KOPT-K1 (cell line): ENCODE measurements around the gene SGMS1.
"Not testable (repeated sequence)": the region's sequence is repeated elsewhere in the genome, so short reads cannot be mapped to it uniquely, and the experiment has no call there.

Experiments used
- H3K27ac ChIP-seq: fragments of 200-600 bp; sonication (generic); 2 replicates; pipeline ENCODE4 v1.5.1; 2016; ENCODE audit warnings: antibody characterized with exemption, mild to moderate bottlenecking, low read depth, low read length; ENCODE audit not compliant: poor library complexity, severe bottlenecking
- H3K36me3 ChIP-seq: fragments of 200-600 bp; sonication (generic); 2 replicates; pipeline ENCODE4 v1.5.1; 2017; ENCODE audit warnings: antibody characterized with exemption, mild to moderate bottlenecking, low read length, moderate library complexity; ENCODE audit not compliant: insufficient read depth
- H3K9me3 ChIP-seq: fragments of 200-600 bp; sonication (generic); 2 replicates; pipeline ENCODE4 v1.5.1; 2017; ENCODE audit warnings: antibody characterized with exemption, low read length, mild to moderate bottlenecking; ENCODE audit not compliant: insufficient read depth, poor library complexity, severe bottlenecking

Gene SGMS1

GRCh38 chr10:50431791-50432190 lies 192.0 kb downstream of the SGMS1 start:
- Histone ChIP-seq H3K27ac (no peak overlapping the region), H3K9me3 (no peaks in the 10 kb centered on the region), H3K36me3 (no peaks in the 10 kb centered on the region)

GRCh38 chr10:50431133-50431532 lies 192.6 kb downstream of the SGMS1 start:
- Histone ChIP-seq H3K9me3 (no peaks in the 10 kb centered on the region), H3K27ac (no peak overlapping the region), H3K36me3 (no peaks in the 10 kb centered on the region)

GRCh38 chr10:50426485-50426884 lies 197.3 kb downstream of the SGMS1 start:
- H3K27ac ChIP-seq, result no peak overlapping the region
- H3K36me3 ChIP-seq, result no peaks in the 10 kb centered on the region
- H3K9me3 ChIP-seq, result no peaks in the 10 kb centered on the region

DNA sequence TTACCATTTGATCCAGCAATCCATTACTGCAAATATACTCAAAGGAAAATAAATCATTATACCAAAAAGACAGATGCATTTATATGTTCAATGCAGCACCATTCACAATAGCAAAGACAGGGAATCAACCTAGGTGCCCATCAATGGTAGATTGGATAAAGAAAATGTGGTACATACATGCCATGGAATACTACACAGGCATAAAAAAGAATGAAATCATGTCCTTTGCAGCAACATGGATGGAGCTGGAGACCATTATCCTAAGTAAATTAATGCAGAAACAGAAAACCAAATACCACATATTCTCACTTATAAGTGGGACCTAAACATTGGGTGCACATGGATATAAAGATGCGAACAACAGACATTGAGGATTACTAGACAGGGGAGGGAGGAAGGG lies 198.5 kb downstream of the SGMS1 start:
- H3K9me3 ChIP-seq, H3K36me3 ChIP-seq: not testable (repeated sequence)

DNA sequence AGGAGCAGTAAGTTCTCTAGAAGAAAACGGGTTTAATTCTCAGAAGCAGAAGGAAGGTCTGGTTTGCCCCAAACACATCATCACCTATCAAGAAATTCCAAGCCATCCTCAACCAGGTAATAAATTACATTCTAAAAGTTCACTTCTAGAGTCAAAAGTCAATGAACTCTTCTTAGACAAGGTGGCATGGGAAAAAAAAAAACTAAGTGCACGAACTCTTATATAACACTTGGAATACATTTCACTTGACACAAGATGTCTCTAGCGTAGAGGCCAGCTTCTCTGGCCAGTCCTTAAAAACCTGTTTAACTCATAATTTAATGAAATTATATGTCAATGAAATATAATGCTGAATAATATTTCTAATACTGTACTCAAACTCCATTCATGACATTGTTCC lies 200.3 kb downstream of the SGMS1 start:
- Histone ChIP-seq H3K36me3 (no peaks in the 10 kb centered on the region), H3K9me3 (no peaks in the 10 kb centered on the region), H3K27ac (no peak overlapping the region)

More for the DNA sequence above, 198.5 kb downstream of the SGMS1 start:
- H3K27ac ChIP-seq, result not testable (repeated sequence)

DNA sequence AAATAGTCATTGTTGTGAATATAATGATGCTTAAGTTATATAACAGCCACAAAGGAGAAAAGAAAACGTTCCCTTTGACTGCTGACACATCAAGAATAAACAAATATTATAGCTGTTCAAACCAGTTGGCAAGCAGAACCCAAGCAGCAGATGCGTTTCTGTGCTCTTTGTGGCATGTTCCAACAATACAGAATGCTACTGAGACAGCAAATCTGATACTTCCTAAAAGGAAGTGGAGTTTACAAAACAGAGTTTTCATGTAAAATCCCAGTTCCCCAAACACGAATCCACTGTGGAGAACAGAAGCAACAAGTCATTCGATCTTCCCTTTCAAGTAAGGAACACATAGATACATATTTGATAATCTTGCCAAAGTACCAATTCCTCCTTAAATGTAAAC lies 201.5 kb downstream of the SGMS1 start:
- Histone ChIP-seq H3K9me3 (no peaks in the 10 kb centered on the region), H3K27ac (no peak overlapping the region), H3K36me3 (no peaks in the 10 kb centered on the region)

DNA sequence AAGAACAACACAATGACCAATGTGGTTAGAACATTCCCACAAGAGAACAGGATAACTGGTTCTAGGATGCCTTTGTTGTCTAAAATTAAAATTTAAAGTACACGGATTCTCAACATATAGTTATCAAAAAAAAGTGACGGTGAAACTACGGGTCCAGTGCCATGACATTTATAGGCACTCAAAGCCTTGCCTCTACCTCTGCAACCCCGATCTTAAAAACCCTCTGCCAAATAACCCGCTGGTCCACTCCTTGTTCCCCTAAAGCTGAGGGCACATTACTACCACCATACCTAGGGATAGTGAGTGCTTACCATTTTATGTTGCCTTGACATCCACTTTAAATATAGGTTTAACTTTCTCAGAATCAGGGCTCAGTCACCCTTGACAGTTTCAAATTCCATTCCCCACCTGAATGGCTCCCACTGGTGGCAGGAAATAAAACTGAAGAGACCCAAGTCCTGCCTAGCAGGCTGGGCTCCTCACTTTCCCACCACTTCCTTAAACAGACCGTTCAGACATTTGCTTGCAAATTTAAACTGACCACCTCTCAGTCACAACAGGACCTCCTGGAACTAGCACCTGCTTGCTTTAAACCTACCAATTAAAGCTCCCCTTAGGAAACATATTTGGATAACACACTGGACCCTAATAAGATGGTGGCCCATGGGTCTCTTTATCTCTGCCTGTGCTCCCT lies 202.6 kb downstream of the SGMS1 start:
- H3K36me3 ChIP-seq, result no peaks in the 10 kb centered on the region
- no peaks in the 10 kb centered on the region for H3K9me3 ChIP-seq
- H3K27ac ChIP-seq, result no peak overlapping the region

DNA sequence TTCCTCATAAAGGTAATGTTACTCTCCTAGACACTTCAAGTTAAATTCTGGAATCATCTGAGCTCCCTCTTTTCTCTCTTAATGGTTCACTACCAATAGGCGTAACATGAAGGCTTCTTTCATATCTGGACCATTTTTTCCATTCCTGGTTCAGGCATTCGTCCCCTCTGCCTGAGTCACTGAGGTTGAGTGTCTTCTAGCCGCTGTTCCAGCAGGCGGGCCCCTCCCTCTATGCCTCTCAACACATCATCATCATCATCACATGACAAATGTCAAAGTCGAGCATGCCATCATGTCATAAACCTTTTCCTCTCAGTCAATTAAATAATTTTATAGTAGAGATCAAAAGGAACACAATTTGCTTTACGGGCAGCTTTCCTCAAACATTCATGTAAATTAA lies 203.6 kb downstream of the SGMS1 start:
- Histone ChIP-seq H3K27ac (no peak overlapping the region), H3K9me3 (no peaks in the 10 kb centered on the region), H3K36me3 (no peaks in the 10 kb centered on the region)

- Histone ChIP-seq H3K36me3 (no peaks in the 10 kb centered on the region), H3K27ac (no peak overlapping the region), H3K9me3 (no peaks in the 10 kb centered on the region)
Measured at GRCh38 chr10:50419756-50420155, 204.0 kb downstream of the SGMS1 start.

- no peak overlapping the region for H3K27ac ChIP-seq
- no peaks in the 10 kb centered on the region for H3K36me3 ChIP-seq
- H3K9me3 ChIP-seq, result no peaks in the 10 kb centered on the region
Measured at GRCh38 chr10:50419091-50419490, 204.7 kb downstream of the SGMS1 start.

GRCh38 chr10:50417886-50418830 lies 205.6 kb downstream of the SGMS1 start:
- Histone ChIP-seq H3K9me3 (no peaks in the 10 kb centered on the region), H3K36me3 (no peaks in the 10 kb centered on the region), H3K27ac (no peak overlapping the region)

GRCh38 chr10:50417486-50417885 lies 206.3 kb downstream of the SGMS1 start:
- H3K36me3 ChIP-seq, result no peaks in the 10 kb centered on the region
- H3K27ac ChIP-seq, result no peak overlapping the region
- no peaks in the 10 kb centered on the region for H3K9me3 ChIP-seq

DNA sequence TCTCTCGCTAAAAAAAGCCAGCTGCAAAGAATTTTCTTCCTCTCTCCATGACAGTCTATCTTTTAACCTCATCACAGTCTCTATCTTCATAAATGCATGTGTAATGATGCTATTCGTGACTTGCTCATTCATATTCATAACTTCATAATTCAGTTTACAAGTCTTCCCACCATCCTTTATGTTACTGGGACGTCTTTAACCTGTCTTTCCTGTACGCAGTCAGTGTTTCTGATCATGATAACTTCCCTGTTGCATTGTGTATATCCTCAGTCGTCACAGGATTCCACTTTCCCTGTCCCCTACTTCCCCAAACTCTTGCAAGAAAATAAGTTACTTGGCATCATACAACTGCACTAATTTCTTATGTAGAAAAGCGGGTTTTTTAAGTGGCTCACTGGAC lies 206.9 kb downstream of the SGMS1 start:
- Histone ChIP-seq H3K9me3 (no peaks in the 10 kb centered on the region), H3K27ac (no peak overlapping the region), H3K36me3 (no peaks in the 10 kb centered on the region)

DNA sequence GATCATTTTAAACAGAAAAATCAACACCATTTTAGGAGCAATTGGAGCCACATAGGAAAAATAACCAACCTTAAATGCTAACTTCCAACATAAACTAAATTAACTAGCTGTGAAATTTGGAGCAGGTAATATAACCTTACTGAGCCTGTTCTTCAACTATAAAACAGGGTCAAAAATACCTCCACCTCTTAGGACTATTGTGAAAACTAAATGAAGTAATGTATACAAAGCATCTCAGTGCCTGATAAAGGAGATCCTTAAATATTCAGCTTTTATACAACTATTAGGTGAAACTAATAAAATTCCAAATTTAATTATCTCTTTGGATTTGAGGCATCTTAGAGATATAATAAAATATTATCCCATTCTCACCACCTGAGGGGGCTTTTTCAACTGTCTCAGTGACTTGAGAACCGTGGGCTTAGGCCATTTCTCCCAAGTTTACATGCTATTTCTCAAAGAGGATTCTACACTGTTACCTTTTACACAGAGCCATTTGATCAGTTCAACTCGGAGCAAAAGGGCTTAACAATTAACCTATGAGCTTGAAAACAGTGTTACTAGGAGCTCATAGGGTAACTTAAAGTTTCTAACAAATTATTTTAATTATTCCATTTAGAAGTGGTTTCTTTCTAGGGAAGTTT lies 207.5 kb downstream of the SGMS1 start:
- Histone ChIP-seq H3K9me3 (no peaks in the 10 kb centered on the region), H3K27ac (no peak overlapping the region), H3K36me3 (no peaks in the 10 kb centered on the region)

- Histone ChIP-seq H3K27ac (no peak overlapping the region), H3K36me3 (no peaks in the 10 kb centered on the region), H3K9me3 (no peaks in the 10 kb centered on the region)
Measured at GRCh38 chr10:50415292-50415691, 208.5 kb downstream of the SGMS1 start.
